GM18861 (cell line): ENCODE results near the gene SDK1.
"Not testable (repeated sequence)": the region's sequence is repeated elsewhere in the genome, so short reads cannot be mapped to it uniquely, and the experiment has no call there.

Experiments used
- ATAC-seq: cut with Tn5 transposase; IDR thresholded peaks from one replicate; pipeline ENCODE4 v1.9.1; 2021; ENCODE audit not compliant: unreplicated experiment

SDK1 gene

DNA sequence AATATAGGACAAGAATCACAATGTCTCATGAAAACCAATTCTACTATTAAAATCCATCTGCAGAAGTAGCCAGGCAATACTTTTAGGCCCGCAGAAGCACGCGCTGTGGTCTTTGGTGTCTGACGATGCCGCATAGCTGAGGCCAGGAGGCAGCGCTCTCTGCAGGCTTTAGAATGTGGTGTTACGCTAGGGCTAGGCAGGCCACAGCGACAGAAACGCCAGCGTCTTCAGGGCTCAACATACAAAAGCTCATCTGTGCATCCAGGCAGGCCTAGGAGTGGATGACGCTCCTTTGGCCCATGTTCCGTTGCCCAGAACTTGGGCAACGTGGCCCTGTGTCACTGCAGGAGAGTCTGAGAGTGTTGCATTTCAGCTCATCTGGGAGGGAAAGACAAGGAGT lies 779.9 kb downstream of the SDK1 start:
- no peak for ATAC-seq

DNA sequence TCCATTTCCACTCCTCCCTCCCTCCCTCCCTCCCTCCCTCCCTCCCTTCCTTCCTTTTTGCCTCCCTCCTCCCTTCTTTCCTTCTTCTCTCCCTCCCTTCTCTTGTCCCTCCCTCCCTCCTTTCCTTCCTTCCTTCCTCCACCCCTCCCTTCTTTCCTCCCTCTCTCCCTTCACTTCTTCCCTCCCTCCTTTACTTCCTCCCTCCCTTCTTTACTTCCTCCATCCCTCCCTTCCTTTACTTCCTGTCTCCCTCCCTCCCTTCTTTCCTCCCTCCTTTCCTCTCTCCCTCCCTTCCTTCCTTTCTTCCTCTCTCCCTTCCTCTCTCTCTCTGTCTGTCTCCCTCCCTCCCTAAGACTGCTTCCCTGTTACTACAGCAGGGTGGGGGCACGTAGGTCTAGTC lies 782.5 kb downstream of the SDK1 start:
- no peak for ATAC-seq

DNA sequence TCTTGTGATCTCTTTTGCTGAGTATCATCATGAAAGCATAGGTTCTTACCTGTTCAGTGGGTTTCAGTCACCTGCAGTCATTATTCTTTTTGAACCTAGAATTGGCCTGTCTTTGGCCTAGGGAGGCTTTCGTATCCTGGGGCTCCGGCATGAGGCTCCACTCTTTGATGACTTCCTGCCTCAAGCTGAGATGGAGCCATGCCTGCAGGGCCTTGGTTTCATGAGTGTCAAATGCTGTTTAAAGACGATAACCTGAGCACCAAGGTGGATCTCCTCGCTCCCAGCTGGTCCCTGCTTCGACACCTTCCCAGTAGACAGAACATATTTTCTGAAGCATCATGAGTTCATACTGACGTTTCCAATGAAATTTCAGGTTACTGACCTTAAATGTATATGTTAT lies 783.2 kb downstream of the SDK1 start:
- ATAC-seq = no peak

GRCh38 chr7:4085937-4086691 lies 785.1 kb downstream of the SDK1 start:
- ATAC-seq = no peak

GRCh38 chr7:4086723-4087122 lies 785.7 kb downstream of the SDK1 start:
- ATAC-seq = no peak

DNA sequence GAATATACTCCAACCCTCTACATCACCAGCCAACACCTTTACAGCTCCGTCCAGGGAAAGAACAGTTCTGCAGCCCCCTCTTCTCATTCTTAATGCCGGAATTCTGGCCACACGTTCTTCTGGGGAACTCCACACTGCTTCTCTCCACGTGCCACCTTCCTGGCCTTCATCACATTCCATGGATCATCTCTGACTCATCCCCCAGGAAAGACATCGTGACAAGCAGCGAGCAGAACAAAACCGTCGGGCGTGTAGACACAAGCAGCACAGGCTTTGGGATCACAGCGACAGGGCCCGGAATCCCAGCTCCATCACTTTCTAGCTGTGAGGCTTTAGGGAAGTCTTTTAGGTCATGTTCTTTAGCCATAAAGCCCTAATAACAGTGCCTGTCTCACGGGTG lies 790.7 kb downstream of the SDK1 start:
- ATAC-seq = no peak

GRCh38 chr7:4093035-4093434 lies 792.0 kb downstream of the SDK1 start:
- no peak for ATAC-seq

DNA sequence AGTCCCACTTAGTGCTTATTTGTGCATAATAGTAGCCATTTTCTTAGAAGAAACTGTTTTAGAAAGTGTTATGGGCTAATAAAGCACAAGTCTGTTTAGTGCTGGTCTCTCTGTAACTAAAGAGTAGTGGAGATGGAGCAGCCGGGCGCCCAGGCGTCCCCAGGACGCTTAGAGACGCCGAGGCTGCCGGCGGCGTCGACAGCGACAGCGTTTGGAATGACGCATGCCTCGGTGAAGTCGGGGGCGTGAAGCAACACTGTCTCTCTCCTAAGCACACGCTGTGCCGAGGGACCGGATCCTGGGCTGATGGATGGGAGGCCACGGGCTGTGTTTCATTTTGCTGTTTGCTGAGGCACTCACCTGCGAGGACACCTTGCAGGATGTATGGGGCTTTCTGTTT lies 792.4 kb downstream of the SDK1 start:
- ATAC-seq = no peak

- ATAC-seq = not testable (repeated sequence)
Measured at GRCh38 chr7:4094158-4094557, 793.1 kb downstream of the SDK1 start.

- ATAC-seq = no peak
Measured at GRCh38 chr7:4097001-4097609, 796.1 kb downstream of the SDK1 start.

DNA sequence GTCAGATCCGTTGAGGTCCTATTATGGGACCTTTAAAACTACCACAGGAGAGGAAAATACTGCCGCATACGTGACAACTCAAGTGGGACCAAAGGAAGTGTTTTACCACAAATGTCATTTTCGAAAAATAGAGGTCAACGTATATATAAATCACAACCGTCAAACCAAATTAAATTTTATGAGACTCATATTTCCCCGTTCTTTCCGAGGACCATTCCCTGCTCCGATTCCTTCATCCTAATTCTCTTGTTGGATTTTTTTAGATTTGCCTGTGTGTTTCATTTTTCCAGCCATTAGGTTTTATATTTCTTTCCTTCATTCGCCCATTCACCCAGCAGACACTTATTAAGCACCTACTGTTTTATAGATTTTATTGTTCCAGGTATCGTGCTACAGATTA lies 797.1 kb downstream of the SDK1 start:
- ATAC-seq = no peak

GRCh38 chr7:4099651-4100050 lies 798.6 kb downstream of the SDK1 start:
- ATAC-seq = no peak

- ATAC-seq = no peak
Measured at GRCh38 chr7:4100148-4100547, 799.1 kb downstream of the SDK1 start.

GRCh38 chr7:4100691-4101090 lies 799.6 kb downstream of the SDK1 start:
- no peak for ATAC-seq

DNA sequence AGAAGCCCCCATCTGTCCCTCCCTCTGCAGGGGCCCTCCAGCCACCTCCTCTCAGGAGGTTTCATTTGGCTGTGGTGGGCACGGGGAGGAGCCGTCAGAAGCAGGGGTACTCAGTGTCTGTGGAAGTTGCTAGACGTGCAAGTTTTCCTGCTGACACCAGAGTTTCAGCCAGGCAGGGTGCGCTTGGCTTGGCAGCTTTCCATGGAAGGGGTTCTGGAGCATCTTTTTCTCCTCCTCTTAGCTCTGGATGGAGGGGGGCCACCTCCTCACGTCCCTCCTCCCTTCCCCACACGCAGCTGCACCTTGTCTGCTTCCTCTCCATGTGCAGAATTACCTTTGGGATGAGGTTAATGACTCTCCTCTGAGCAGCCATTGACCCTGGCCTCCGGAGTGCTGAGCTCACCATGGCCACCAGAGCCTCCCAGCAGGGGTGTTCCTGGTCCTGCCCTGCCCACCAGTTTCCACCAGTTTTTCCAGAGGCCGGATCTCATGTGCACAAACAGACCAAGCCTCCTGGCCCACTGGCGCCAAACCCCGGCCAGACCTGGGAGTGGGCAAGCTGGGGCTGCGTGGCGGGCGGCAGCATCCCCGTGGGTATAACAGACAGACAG lies 801.3 kb downstream of the SDK1 start:
- ATAC-seq = no peak

- ATAC-seq = no peak
Measured at GRCh38 chr7:4103352-4104091, 802.5 kb downstream of the SDK1 start.

- no peak for ATAC-seq
Measured at GRCh38 chr7:4107839-4108238, 806.8 kb downstream of the SDK1 start.

DNA sequence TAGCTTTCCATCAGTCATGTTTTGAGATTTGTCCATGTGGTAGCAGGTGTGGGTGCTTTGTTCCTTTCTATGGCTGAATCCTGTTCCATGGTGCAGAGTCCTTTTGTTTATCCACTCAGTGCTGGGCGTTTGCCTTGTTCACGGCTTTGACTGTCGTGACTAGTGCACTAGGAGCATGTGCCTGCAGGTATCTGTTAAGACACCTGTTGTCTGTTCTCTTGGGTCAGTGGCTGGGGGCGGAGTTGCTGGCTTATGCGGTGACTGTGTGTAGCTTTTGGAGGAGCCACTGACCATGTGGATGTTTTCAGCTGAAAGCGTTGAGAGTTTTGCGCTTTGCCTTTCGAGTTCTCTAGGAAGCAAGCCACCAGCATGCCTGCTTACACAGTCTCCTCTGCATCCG lies 807.9 kb downstream of the SDK1 start:
- ATAC-seq = no peak

DNA sequence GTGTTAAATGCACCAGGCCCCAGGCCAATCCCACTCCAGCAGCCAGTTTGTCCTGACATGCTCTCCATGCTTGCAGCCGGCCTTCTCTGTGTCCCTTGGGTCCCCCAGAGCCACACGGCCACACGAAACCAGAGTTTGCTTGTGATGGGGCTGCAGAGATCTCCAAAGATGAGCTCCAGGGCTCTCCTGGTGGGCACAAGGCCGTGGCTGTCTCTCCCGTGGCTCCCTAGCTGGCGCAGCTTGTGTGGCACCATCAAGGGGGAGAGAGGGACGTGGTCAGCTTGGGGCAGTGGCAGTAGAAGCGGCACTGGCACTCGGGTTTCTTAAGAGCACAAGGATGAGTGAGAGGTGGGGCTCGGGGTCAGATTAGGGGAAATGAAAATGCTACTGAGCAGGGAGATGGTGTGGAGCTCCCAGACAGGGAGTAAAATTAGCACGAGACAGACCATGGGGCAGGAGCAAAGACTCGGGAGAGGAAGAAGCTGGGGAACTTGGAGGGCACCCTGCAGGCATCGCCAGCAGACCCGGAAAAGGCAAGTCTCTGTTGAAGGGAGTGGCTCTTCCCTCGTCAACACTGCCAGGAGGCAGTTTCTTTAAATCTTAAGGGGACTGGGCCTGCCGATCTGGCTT lies 808.5 kb downstream of the SDK1 start:
- no peak for ATAC-seq

DNA sequence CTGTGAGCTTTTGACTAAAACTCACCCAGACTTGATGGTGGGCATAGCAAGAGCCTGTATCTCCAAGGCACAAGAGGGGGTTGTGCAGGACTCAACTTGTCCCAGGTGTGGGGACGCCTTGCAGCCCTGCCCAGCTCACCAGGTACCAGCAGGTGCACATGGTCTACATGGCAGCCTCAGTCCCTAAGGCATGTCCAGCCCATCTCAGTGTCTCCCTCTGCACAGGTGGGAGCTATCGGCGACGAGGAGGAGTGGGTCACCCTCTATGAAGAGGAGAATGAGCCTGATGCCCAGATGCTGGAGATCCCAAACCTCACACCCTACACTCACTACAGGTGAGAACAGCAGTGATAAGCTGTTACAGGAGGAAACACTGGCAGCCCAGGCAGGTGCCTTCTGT lies 809.4 kb downstream of the SDK1 start:
- ATAC-seq = no peak

DNA sequence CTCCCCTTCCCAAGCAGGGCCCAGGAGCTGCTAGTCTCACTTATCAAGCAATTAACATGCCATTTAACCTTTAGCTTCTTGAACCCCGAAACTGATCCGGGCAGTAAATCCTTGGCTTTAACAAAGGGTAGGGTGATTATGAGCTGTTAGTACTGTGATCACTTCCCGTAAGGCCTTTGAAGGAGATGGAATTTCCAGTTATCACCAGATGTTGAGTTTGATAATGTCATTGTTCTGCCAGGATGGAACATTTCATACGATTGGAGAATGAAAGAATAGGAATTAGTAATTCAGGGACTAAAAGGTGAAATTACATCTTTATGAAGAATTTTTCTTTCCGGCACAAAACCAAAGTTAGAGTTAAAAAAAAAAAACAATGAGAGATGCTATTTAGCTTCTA lies 810.1 kb downstream of the SDK1 start:
- no peak for ATAC-seq
